Tibial artery (tissue), 4 donors: Measurements from ENCODE around the gene PRAMEF17.
"Not testable (repeated sequence)": the region's sequence is repeated elsewhere in the genome, so short reads cannot be mapped to it uniquely, and the experiment has no call there.

Experiments used
- DNase-seq, 2 donors: peaks; one replicate each; pipeline ENCODE4 v3.0.0-alpha.2; 2019
- H3K27ac ChIP-seq, 2 donors: fragments of 200-600 bp; sonication (generic) in 1 of 2; 1 replicate in 1 of 2; 2 replicates in 1 of 2; pipeline ENCODE4 v1.5.1; 2018 to 2019; ENCODE audit warnings: mild to moderate bottlenecking in 1 of 2
- H3K27me3 ChIP-seq, 2 donors: fragments of 200-600 bp; sonication (generic) in 1 of 2; one replicate each; pipeline versions ENCODE4 v1.5.1 to v1.6.0; 2016 to 2019
- H3K36me3 ChIP-seq, 3 donors: fragments of 200-600 bp; sonication (generic) in 2 of 3; one replicate each; pipeline ENCODE4 v1.5.1; 2016 to 2019; ENCODE audit warnings: mild to moderate bottlenecking in 2 of 3
- H3K4me1 ChIP-seq, 4 donors: fragments of 200-600 bp; sonication (generic) in 2 of 4; 1 replicate in 3 of 4; 2 replicates in 1 of 4; pipeline ENCODE4 v1.5.1; 2016 to 2019
- H3K4me3 ChIP-seq, 2 donors: fragments of 200-600 bp; sonication (generic) in 1 of 2; 1 replicate in 1 of 2; 2 replicates in 1 of 2; pipeline ENCODE4 v1.5.1; 2018 to 2019; ENCODE audit warnings: mild to moderate bottlenecking in 2 of 2
- H3K9me3 ChIP-seq, 3 donors: fragments of 200-600 bp; sonication (generic) in 1 of 3; one replicate each; pipeline ENCODE4 v1.5.1; 2016 to 2019
- intact Hi-C: fragments of 100-400 bp; cut with DNase I; formaldehyde crosslinking; loops from one replicate; pipeline ENCODE4 v1.15.0; 2023; ENCODE audit warnings: low total_unique reads
- TF ChIP-seq, protein P1 (sequence below), 2 experiments: fragments of 200-600 bp in 1 of 2; fragments of 450-650 bp in 1 of 2; IDR thresholded peaks; one replicate each; pipeline ENCODE4 v1.5.1; 2017 to 2019; ENCODE audit warnings: antibody characterized with exemption in 2 of 2, mild to moderate bottlenecking in 1 of 2, moderate library complexity in 1 of 2

PRAMEF17 gene

DNA sequence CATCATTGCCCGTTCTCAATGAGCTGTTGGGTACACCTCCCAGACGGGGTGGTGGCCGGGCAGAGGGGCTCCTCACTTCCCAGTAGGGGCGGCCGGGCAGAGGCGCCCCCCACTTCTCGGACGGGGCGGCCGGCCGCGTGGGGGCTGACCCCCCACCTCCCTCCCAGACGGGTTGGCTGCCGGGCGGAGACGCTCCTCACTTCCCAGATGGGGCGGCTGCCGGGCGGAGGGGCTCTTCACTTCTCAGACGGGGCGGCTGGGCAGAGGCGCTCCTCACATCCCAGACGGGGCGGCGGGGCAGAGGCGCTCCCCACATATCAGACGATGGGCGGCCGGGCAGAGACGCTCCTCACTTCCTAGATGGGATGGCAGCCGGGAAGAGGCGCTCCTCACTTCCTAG is 5.3 kb downstream of the PRAMEF17 start:
- H3K4me1 ChIP-seq, H3K4me3 ChIP-seq, H3K27me3 ChIP-seq, H3K9me3 ChIP-seq, DNase-seq, intact Hi-C loops, H3K36me3 ChIP-seq, H3K27ac ChIP-seq: not testable (repeated sequence)

DNA sequence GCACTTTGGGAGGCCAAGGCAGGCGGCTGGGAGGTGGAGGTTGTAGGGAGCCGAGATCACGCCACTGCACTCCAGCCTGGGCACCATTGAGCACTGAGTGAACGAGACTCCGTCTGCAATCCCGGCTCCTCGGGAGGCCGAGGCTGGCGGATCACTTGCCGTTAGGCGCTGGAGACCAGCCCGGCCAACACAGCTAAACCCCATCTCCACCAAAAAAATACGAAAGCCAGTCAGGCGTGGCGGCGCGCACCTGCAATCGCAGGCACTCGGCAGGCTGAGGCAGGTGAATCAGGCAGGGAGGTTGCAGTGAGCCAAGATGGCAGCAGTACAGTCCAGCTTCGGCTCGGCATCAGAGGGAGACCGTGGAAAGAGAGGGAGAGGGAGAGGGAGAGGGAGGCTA is 5.9 kb downstream of the PRAMEF17 start:
- H3K9me3 ChIP-seq, H3K27me3 ChIP-seq, H3K4me1 ChIP-seq, H3K36me3 ChIP-seq, H3K27ac ChIP-seq, intact Hi-C loops, DNase-seq, H3K4me3 ChIP-seq: not testable (repeated sequence)

DNA sequence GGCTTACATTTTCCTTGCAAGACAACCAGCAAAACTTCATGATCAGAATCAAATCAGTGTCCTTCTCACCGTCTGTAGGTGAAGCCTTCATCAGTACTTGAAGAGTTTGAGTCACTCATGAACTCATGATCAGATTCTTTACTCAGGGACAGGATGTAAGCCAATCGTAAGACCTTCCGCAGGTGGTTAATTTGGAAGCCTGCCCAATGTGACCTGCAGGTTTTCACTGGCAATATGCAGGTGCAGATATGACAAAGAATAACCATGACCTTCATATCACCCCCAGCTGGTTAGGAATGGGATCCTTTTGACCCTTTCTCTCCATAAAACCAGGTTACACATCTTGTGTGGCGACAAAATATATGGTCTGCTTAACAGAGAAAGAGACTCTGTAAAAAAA is 18.4 kb downstream of the PRAMEF17 start:
- Histone ChIP-seq H3K4me3 (no peak overlapping the region), H3K36me3 (no peaks in the 10 kb centered on the region), H3K27me3 (no peaks in the 10 kb centered on the region), H3K9me3 (peaks cover 0 to 13% (median 0%) of the 10 kb centered on the region in 3 donors), H3K4me1 (no peaks in the 10 kb centered on the region), H3K27ac (no peak overlapping the region)
- no peak for DNase-seq
- intact Hi-C loops, result no loop called here
- TF ChIP-seq, protein P1, sequence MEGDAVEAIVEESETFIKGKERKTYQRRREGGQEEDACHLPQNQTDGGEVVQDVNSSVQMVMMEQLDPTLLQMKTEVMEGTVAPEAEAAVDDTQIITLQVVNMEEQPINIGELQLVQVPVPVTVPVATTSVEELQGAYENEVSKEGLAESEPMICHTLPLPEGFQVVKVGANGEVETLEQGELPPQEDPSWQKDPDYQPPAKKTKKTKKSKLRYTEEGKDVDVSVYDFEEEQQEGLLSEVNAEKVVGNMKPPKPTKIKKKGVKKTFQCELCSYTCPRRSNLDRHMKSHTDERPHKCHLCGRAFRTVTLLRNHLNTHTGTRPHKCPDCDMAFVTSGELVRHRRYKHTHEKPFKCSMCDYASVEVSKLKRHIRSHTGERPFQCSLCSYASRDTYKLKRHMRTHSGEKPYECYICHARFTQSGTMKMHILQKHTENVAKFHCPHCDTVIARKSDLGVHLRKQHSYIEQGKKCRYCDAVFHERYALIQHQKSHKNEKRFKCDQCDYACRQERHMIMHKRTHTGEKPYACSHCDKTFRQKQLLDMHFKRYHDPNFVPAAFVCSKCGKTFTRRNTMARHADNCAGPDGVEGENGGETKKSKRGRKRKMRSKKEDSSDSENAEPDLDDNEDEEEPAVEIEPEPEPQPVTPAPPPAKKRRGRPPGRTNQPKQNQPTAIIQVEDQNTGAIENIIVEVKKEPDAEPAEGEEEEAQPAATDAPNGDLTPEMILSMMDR (IDR thresholded peaks at IDR 0.05), result no peak

DNA sequence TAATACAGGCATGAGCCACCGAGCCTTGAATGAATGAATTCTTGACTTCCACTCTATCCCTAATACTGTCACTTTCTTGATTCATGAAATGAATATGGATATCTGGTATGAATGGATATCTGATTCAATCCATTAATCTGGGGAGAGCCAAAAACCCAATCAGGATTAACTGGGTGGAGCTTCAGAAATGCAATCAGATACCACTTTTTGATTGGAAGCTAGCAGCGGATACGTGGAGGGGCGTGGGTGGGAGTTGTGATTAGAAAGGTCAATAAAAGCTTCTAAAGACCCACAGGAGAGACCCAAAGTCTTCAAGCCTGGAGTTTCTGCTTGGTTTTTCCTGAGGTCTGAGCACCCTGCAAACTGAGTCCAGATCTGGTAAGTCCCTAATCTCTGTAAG is 20.7 kb downstream of the PRAMEF17 start, which contains the start of gene PRAMEF20:
Gene PRAMEF20 (plus strand): TSS at position 301 of the 400 bp plus-strand sequence. CDS start 5,905 bp downstream, outside the sequence.
- DNase-seq, intact Hi-C loops, H3K36me3 ChIP-seq, H3K4me3 ChIP-seq, H3K27me3 ChIP-seq, H3K4me1 ChIP-seq, H3K27ac ChIP-seq: not testable (repeated sequence)
- H3K9me3 ChIP-seq, result peaks cover 0 to 13% (median 0%) of the 10 kb centered on the region in 3 donors

DNA sequence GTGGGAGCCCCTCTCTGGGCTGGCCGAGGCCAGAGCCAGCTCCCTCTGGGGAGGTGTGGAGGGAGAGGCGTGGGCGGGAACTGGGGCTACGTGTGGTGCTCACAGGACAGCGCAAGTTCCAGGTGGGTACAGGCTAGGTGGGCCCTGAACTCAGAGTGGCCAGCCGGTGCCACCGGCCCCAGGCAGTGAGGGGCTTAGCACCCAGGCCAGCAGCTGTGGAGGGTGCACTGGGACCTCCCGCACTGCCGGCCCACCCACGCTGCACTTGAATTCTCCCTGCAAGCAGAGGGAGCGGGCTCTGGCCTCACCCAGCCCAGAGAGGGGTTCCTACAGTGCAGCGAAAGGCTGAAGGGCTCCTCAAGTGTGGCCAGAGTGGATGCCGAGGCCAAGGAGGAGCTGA is 41.1 kb downstream of the PRAMEF17 start:
- intact Hi-C loops, result no loop called here
- Histone ChIP-seq H3K36me3 (no peaks in the 10 kb centered on the region), H3K27me3 (peaks cover 0 to 21% of the 10 kb centered on the region in 2 donors), H3K27ac (no peak overlapping the region), H3K9me3 (peaks cover 0 to 9% (median 0%) of the 10 kb centered on the region in 3 donors), H3K4me1 (no peaks in the 10 kb centered on the region), H3K4me3 (no peak overlapping the region)
- TF ChIP-seq, protein P1 (IDR thresholded peaks at IDR 0.05), result no peak
- no peak for DNase-seq

DNA sequence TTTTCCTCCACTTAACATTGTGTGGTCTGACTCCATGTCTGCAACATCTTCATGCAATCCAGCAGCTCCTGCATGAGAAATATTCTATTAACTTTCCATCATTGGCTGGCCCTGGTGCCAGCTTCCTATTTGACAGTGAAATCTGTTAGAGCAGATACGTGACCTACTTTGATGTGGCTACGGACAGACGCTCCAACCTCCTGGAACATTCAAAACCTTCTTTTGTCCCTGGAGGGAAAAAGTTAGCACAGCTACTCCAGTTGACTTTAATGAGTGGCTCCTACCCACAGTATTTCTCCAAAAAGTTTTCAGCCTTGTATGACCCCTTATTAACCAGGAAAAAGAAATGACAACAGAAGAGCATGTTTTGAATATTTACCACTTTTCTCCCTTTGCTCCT is 42.8 kb downstream of the PRAMEF17 start:
- TF ChIP-seq, protein P1 (IDR thresholded peaks at IDR 0.05), result no peak
- Histone ChIP-seq H3K27me3 (peaks cover 0 to 31% of the 10 kb centered on the region in 2 donors), H3K27ac (no peak overlapping the region), H3K4me3 (no peak overlapping the region), H3K36me3 (no peaks in the 10 kb centered on the region), H3K9me3 (peaks cover 0 to 9% (median 0%) of the 10 kb centered on the region in 3 donors), H3K4me1 (no peaks in the 10 kb centered on the region)
- DNase-seq, result no peak
- intact Hi-C loops, result no loop called here

DNA sequence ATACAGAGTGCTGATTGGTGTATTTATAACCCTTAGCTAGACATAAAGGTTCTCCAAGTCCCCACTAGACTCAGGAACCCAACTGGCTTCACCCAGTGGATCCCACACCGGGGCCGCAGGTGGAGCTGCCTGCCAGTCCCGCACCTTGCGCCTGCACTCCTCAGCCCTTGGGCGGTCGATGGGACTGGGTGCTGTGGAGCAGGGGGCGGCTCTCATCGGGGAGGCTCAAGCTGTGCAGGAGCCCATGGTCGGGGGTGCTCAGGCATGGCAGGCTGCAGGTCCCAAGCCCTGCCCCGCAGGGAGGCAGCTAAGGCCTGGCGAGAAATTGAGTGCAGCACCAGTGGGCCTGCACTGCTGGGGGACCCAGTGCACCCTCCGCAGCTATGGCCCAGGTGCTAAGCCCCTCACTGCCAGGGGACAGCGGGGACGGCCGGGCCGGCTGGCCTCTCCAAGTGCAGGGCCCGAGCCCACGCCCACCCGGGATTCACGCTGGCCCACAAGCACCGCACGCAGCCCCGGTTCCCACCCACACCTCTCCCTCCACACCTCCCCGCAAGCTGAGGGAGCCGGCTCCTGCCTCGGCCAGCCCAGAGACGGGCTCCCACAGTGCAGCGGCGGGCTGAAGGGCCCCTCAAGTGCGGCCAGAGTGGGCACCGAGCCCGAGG is 44.4 kb downstream of the PRAMEF17 start:
- H3K4me3 ChIP-seq, DNase-seq, H3K4me1 ChIP-seq, H3K36me3 ChIP-seq, intact Hi-C loops, H3K27ac ChIP-seq, H3K9me3 ChIP-seq: not testable (repeated sequence)
- H3K27me3 ChIP-seq, result peaks cover 0 to 28% of the 10 kb centered on the region in 2 donors

DNA sequence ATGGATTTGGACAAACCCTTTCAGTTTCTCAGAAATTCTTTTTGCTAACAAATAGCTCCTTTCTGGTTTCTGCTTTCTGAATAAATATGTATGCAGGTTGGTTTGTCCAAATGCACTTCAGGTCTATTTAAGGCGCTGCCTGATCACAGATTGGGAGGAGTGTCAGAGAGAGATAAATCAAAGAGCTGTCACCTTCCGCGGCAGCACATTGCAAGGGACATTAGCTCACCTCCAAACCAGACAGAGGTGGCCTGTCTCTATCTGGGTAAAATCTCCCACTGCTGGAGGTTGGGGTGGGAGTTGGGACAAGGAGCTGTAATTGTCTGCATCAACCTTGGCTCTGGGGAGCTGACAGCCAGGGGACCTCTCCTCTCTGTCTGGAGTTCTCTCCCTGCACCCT is 46.0 kb downstream of the PRAMEF17 start:
- TF ChIP-seq, protein P1 (IDR thresholded peaks at IDR 0.05), result no peak
- Histone ChIP-seq H3K4me1 (no peaks in the 10 kb centered on the region), H3K4me3 (no peak overlapping the region), H3K9me3 (peaks cover 0 to 7% (median 0%) of the 10 kb centered on the region in 3 donors), H3K27me3 (peaks cover 0 to 24% of the 10 kb centered on the region in 2 donors), H3K36me3 (no peaks in the 10 kb centered on the region), H3K27ac (no peak overlapping the region)
- DNase-seq, result no peak
- intact Hi-C loops, result no loop called here

DNA sequence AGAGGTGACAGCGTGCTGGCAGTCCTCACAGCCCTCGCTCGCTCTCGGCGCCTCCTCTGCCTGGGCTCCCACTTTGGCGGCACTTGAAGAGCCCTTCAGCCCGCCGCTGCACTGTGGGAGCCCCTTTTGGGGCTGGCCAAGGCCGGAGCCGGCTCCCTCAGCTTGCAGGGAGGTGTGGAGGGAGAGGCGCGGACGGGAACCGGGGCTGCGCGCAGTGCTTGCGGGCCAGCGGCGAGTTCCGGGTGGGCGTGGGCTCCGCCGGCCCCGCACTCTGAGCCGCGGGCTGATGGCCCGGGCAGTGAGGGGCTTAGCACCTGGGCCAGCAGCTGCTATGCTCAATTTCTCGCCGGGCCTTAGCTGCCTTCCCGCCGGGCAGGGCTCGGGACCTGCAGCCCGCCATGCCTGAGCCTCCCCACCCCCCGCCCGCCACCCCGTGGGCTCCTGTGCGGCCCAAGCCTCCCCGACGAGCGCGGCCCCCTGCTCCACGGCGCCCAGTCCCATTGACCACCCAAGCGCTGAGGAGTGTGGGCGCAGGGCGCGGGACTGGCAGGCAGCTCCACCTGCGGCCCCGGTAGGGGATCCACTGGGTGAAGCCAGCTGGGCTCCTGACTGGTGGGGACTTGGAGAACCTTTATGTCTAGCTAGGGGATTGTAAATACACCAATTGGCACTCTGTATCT is 49.8 kb downstream of the PRAMEF17 start:
- DNase-seq, H3K27ac ChIP-seq, H3K36me3 ChIP-seq, intact Hi-C loops, H3K4me3 ChIP-seq, H3K9me3 ChIP-seq, H3K4me1 ChIP-seq: not testable (repeated sequence)
- H3K27me3 ChIP-seq, result peaks cover 0 to 12% of the 10 kb centered on the region in 2 donors
